Measurements from ENCODE around the gene STEAP3.

- TF ChIP-seq CTCF (conservative IDR thresholded peaks at IDR 0.05; ENCODE audit: low read length): no peak
- TF ChIP-seq EZH2phosphoT487 (IDR thresholded peaks at IDR 0.05; ENCODE audit: borderline replicate concordance): no peak
These were observed 45.8 kb upstream of the STEAP3 start for GRCh38 chr2:119177838-119178190.

Measured in Loucy (cell line).